NB4 (cell line): ENCODE results near the gene TSPAN33.

Experiments
- POLR2A ChIP-seq: IDR thresholded peaks from 2 replicates; pipeline ENCODE4 v1.6.1; 2011; ENCODE audit warnings: mild to moderate bottlenecking; ENCODE audit not compliant: insufficient read length; ENCODE audit errors: extremely low read depth
- TF ChIP-seq, protein P1 (sequence below): IDR thresholded peaks from one replicate; pipeline ENCODE4 v1.5.1; 2012; ENCODE audit warnings: low read depth, low read length
- TF ChIP-seq, protein P2 (sequence below): IDR thresholded peaks from 2 replicates; pipeline ENCODE4 v1.6.1; 2011; ENCODE audit warnings: low read depth, low read length

DNA sequence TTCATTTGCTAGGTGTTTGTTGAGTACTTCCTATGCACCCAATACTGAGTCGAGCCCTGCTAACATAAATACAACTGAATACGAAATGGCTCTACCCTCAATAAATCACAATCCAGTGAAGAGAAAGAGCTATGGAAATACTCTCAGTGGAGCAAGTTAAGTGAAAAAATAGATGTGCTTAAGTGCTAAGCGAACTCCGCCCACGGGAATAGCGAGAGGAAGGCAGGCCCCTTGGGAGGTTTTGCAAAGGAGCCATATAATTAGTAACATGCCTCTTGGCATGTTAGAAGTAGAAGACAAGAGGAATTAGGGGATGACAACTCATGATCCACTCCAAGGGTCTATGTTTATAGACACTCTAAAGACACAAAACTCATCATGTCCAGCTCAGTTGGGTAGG is 42.8 kb upstream of the TSPAN33 start:
- TF ChIP-seq, protein P1, sequence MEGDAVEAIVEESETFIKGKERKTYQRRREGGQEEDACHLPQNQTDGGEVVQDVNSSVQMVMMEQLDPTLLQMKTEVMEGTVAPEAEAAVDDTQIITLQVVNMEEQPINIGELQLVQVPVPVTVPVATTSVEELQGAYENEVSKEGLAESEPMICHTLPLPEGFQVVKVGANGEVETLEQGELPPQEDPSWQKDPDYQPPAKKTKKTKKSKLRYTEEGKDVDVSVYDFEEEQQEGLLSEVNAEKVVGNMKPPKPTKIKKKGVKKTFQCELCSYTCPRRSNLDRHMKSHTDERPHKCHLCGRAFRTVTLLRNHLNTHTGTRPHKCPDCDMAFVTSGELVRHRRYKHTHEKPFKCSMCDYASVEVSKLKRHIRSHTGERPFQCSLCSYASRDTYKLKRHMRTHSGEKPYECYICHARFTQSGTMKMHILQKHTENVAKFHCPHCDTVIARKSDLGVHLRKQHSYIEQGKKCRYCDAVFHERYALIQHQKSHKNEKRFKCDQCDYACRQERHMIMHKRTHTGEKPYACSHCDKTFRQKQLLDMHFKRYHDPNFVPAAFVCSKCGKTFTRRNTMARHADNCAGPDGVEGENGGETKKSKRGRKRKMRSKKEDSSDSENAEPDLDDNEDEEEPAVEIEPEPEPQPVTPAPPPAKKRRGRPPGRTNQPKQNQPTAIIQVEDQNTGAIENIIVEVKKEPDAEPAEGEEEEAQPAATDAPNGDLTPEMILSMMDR, result no peak
- TF ChIP-seq, protein P2, sequence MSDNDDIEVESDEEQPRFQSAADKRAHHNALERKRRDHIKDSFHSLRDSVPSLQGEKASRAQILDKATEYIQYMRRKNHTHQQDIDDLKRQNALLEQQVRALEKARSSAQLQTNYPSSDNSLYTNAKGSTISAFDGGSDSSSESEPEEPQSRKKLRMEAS, result no peak
- TF ChIP-seq POLR2A, result no peak
